Heart left ventricle (tissue), 13 donors: ENCODE results near the gene CLEC18C.
"Not testable (repeated sequence)": the region's sequence is repeated elsewhere in the genome, so short reads cannot be mapped to it uniquely, and the experiment has no call there.

Experiments
- CTCF ChIP-seq, 12 donors: fragments of 200-600 bp; sonication (generic) in 4 of 12; IDR thresholded peaks; one replicate each; pipeline versions ENCODE4 v1.5.0 to v1.8.0; 2018 to 2022; ENCODE audit warnings: antibody characterized with exemption in 12 of 12, mild to moderate bottlenecking in 5 of 12
- POLR2A ChIP-seq, 2 donors: fragments of 450-650 bp; IDR thresholded peaks; one replicate each; pipeline ENCODE4 v1.6.1; 2017; ENCODE audit warnings: antibody characterized with exemption in 2 of 2, mild to moderate bottlenecking in 2 of 2, moderate library complexity in 2 of 2
- donor health status: ischemic (EF 13 %, LVEDD 7.1; RV severe dilation, severe dysfunction).
- donor health status: DM: no; HTN: yes; CAD: no.
- donor health status: DM: no; HTN: no; CAD: no.
- donor health status: ischemic (EF 25% LVEDD 6.9; RV normal size, moderate dysfunction).
- donor health status: ischemic (EF 25% LVEDD 5.7; RV mildly dilated, moderate dysfunction).
- donor health status: ischemic (EF 35%, LVEDD 5.7; RV mildly dilated, moderate dysfunction).
- donor health status: nonischemic (EF 11% LVEDD 7.7; RV severe dilation, severe dysfunction).
- donor health status: DM: yes; HTN: yes; CAD: no.
- donor health status: PGD.
- donor health status: ischemic (EF 29% LVEDD 5.4; RV normal size, mild dysfunction).
- donor health status: nonischemic (EF 23%, LVEDD 6.1; RV moderate dilation, normal function).

- TF ChIP-seq CTCF, POLR2A (IDR thresholded peaks at IDR 0.05): not testable (repeated sequence)
These were observed 58.2 kb downstream of the CLEC18C start for GRCh38 chr16:70231831-70232230.
